Body of pancreas (tissue), 4 donors: ENCODE measurements around the gene CCDC39. TPM values are rescaled to one million over a fixed set of nuclear protein-coding genes. Genes with fewer than 3 reads are reported as not detected.

Experiments
- ATAC-seq: fragments of 150-250 bp; one replicate; pipeline ENCODE4 v1.9.1; 2016
- DNase-seq, 4 donors: peaks; one replicate each; pipeline ENCODE4 v3.0.0-alpha.2; 2019
- H3K27ac ChIP-seq, 4 donors: fragments of 200-600 bp; sonication (generic); 1 replicate in 3 of 4; 2 replicates in 1 of 4; pipeline versions ENCODE4 v1.5.1 to v1.6.1; 2016 to 2019; ENCODE audit warnings: mild to moderate bottlenecking in 1 of 4, mixed read lengths in 1 of 4, moderate library complexity in 1 of 4
- H3K27me3 ChIP-seq, 2 donors: fragments of 200-600 bp; sonication (generic); one replicate each; pipeline ENCODE4 v1.6.0; 2016; ENCODE audit warnings: mild to moderate bottlenecking in 1 of 2
- H3K36me3 ChIP-seq, 2 donors: fragments of 200-600 bp; sonication (generic); replicated peaks in 1 of 2; 2 replicates each; pipeline ENCODE4 v1.5.1; 2016; ENCODE audit warnings: low read depth in 2 of 2; ENCODE audit not compliant: insufficient read depth in 1 of 2
- H3K4me1 ChIP-seq: fragments of 200-600 bp; sonication (generic); one replicate; pipeline ENCODE4 v1.6.0; 2016
- H3K4me3 ChIP-seq, 2 donors: fragments of 200-600 bp; sonication (generic); 1 replicate in 1 of 2; 2 replicates in 1 of 2; pipeline ENCODE4 v1.5.1; 2016 to 2019
- H3K9me3 ChIP-seq, 3 donors: fragments of 200-600 bp; sonication (generic); 1 replicate in 2 of 3; 2 replicates in 1 of 3; pipeline ENCODE4 v1.5.1; 2016
- CTCF ChIP-seq, 7 experiments: fragments of 450-650 bp in 4 of 7; fragments of 200-600 bp in 3 of 7; sonication (generic) in 3 of 7; IDR thresholded peaks; one replicate each; pipeline ENCODE4 v1.5.1; 2016 to 2019; ENCODE audit warnings: antibody characterized with exemption in 7 of 7
- POLR2A ChIP-seq, 3 donors: fragments of 450-650 bp; IDR thresholded peaks; one replicate each; pipeline ENCODE4 v1.6.1; 2016; ENCODE audit warnings: antibody characterized with exemption in 3 of 3, mild to moderate bottlenecking in 2 of 3
- WGBS, 2 donors: methylation state at CpG; one replicate each; pipeline ENCODE4 v1.1.5; 2017; 5-methylcytosine and 5-hydroxymethylcytosine counted together
- intact Hi-C: fragments of 100-400 bp; cut with DNase I; formaldehyde crosslinking; loops from one replicate; pipeline ENCODE4 v1.15.1; 2023
- total RNA-seq, 2 donors: library from RNA; depleted of rRNA; stranded (reverse); fragments of >200 nt; gene quantifications; one replicate each; pipeline ENCODE4 v1.1.0, GENCODE V29; 2016

The CCDC39 gene
- total RNA-seq, 2 donors from 2014 or later: 0.26 to 0.66 TPM

- H3K36me3 ChIP-seq: peaks cover 0 to 50% of the 10 kb centered on the region in 2 donors
- H3K9me3 ChIP-seq: no peaks in the 10 kb centered on the region
- WGBS, 2 donors: 94 to 100% methylated on average over 1 of the region's 1 CpG
- H3K4me3 ChIP-seq: no peak overlapping the region
- intact Hi-C loops: no loop called here
- ATAC-seq (no peak), DNase-seq (no peak)
- no peaks in the 10 kb centered on the region for H3K27me3 ChIP-seq
- TF ChIP-seq CTCF (IDR thresholded peaks at IDR 0.05) (no peak), POLR2A (IDR thresholded peaks at IDR 0.05) (no peak)
- H3K4me1 ChIP-seq: no peaks in the 10 kb centered on the region
- no peak overlapping the region for H3K27ac ChIP-seq
These were observed 68.3 kb downstream of the CCDC39 start for GRCh38 chr3:180611006-180611405.

- ATAC-seq: peak; percentile 99
- Histone ChIP-seq H3K4me3 (peak within 1 kb of the TSS; percentile 81 to 82), H3K4me1 (peaks cover 17% of the 10 kb centered on the region), H3K36me3 (peaks cover 0 to 19% of the 10 kb centered on the region in 2 donors), H3K9me3 (no peaks in the 10 kb centered on the region), H3K27ac (peak within 1 kb of the TSS; percentile 64 to 86 (median 77)), H3K27me3 (no peaks in the 10 kb centered on the region)
- TF ChIP-seq CTCF (IDR thresholded peaks at IDR 0.05) (peak in 2 of 7 experiments; percentile 9 to 11), POLR2A (IDR thresholded peaks at IDR 0.05) (peak; percentile 0 to 75 (median 67))
- WGBS, 2 donors: 2% methylated on average over 30 to 69 of the region's 70 CpGs
- intact Hi-C loops: no loop called here
- DNase-seq: peak; percentile 91 to 95 (median 94)
These were observed 77.3 kb downstream of the CCDC39 start, which contains the start of gene TTC14 for GRCh38 chr3:180601688-180602666. Gene TTC14, plus strand, starts transcription at chr3:180602163. Its CDS starts 99 bp downstream, at chr3:180602262.

DNA sequence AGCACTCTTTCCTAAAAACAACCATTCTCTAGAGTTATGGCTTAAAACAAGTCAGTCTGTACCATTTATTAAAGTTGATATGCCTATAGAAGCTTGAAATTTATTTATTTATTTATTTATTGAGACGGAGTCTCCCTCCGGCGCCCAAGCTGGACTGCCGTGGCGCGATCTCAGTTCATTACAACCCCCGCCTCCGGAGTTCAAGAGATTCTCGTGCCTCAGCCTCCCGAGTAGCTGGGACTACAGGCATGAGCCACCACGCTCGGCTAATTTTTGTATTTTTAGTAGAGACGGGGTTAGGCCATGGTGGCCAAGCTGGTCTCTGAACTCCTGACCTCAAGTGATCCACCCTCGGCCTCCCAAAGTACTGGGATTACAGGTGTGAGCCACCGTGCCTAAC, 78.8 kb downstream of the CCDC39 start:
- ATAC-seq: no peak
- TF ChIP-seq CTCF (IDR thresholded peaks at IDR 0.05): no peak
- TF ChIP-seq POLR2A (IDR thresholded peaks at IDR 0.05): no peak
- Histone ChIP-seq H3K4me3 (no peak overlapping the region), H3K4me1 (peaks cover 20% of the 10 kb centered on the region), H3K36me3 (peaks cover 0 to 4% of the 10 kb centered on the region in 2 donors), H3K9me3 (no peaks in the 10 kb centered on the region), H3K27ac (no peak overlapping the region), H3K27me3 (no peaks in the 10 kb centered on the region)
- 96 to 97% methylated on average over 15 of the region's 15 CpGs for WGBS, 2 donors
- intact Hi-C loops: no loop called here
- no peak for DNase-seq

DNA sequence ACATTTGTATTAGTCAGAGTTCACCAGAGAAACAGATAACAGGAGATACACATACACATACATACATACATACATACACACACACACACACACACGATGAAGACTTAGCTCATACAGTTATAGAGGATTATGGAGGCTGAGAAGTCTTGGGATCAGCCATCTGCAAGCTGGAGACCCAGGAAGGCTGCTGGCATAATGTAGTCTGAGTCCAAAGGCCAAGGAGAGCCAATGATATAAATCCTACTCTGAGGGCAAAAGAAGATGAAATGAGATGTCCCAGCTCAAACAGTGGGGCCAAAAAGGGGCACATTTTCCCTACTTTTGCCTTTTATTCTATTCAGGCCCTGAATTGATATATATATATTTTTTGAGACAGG, 83.7 kb downstream of the CCDC39 start:
- H3K4me1 ChIP-seq: peaks cover 14% of the 10 kb centered on the region
- no peaks in the 10 kb centered on the region for H3K9me3 ChIP-seq
- WGBS, 2 donors: 15 to 22% methylated on average over 1 of the region's 1 CpG
- no peak overlapping the region for H3K27ac ChIP-seq
- intact Hi-C loops: loop anchor here (10.0 kb wide), 1 partner anchor 651 kb away; no protein-coding TSS in a partner anchor
- TF ChIP-seq CTCF (IDR thresholded peaks at IDR 0.05): no peak
- no peak for TF ChIP-seq POLR2A (IDR thresholded peaks at IDR 0.05)
- H3K4me3 ChIP-seq: no peak overlapping the region
- DNase-seq: no peak
- H3K27me3 ChIP-seq: no peaks in the 10 kb centered on the region
- ATAC-seq: no peak
- H3K36me3 ChIP-seq: no peaks in the 10 kb centered on the region
